Caki2 (cell line): Measurements from ENCODE around the gene CERS5. TPM values are rescaled to one million over a fixed set of nuclear protein-coding genes. Genes with fewer than 3 reads are reported as not detected.
A peak's percentile ranks its signal among the peaks of the same experiment; 100 is the strongest.
"Not testable (repeated sequence)": the region's sequence is repeated elsewhere in the genome, so short reads cannot be mapped to it uniquely, and the experiment has no call there.

ENCODE experiments used
- DNase-seq: peaks from one replicate; pipeline ENCODE4 v3.0.0-alpha.2; 2015; ENCODE audit warnings: low read depth
- in situ Hi-C: cut with HindIII; loops from 2 replicates; pipeline ENCODE4 v1.10.0; 2016; ENCODE audit warnings: low sequenced_read_pairs, low pct_unique_long_range_greater_than_20kb, mixed read lengths
- total RNA-seq: library from RNA; depleted of rRNA; stranded (reverse); fragments of >200 nt; shearing (Covaris generic); gene quantifications from 2 replicates; pipeline ENCODE4 v1.2.3, GENCODE V29; 2014; ENCODE audit warnings: low replicate concordance

CERS5 gene
- total RNA-seq, 1 experiment from 2014 or later, result 47.1 TPM

GRCh38 chr12:50188875-50189575 lies 21.9 kb upstream of the CERS5 start:
- in situ Hi-C loops, result no loop called here

GRCh38 chr12:50188241-50188781 lies 21.1 kb upstream of the CERS5 start:
- in situ Hi-C loops, result no loop called here
- no peak for DNase-seq

More at GRCh38 chr12:50188875-50189575, 21.9 kb upstream of the CERS5 start:
- DNase-seq, result no peak

GRCh38 chr12:50187084-50187900 lies 20.1 kb upstream of the CERS5 start:
- in situ Hi-C loops, result no loop called here
- no peak for DNase-seq

GRCh38 chr12:50186681-50187080 lies 19.5 kb upstream of the CERS5 start:
- DNase-seq, result no peak
- in situ Hi-C loops, result no loop called here

- in situ Hi-C loops, result no loop called here
- DNase-seq, result no peak
Observed at GRCh38 chr12:50185970-50186663, 18.9 kb upstream of the CERS5 start.

- no peak for DNase-seq
- in situ Hi-C loops, result no loop called here
Observed at GRCh38 chr12:50185301-50185895, 18.2 kb upstream of the CERS5 start.

GRCh38 chr12:50184261-50184660 lies 17.1 kb upstream of the CERS5 start:
- DNase-seq, result no peak
- in situ Hi-C loops, result no loop called here

GRCh38 chr12:50182461-50182860 lies 15.3 kb upstream of the CERS5 start:
- in situ Hi-C loops, result no loop called here
- DNase-seq, result peak; percentile 22

GRCh38 chr12:50181691-50182090 lies 14.5 kb upstream of the CERS5 start:
- in situ Hi-C loops, result no loop called here
- no peak for DNase-seq

GRCh38 chr12:50175716-50176026 lies 8.5 kb upstream of the CERS5 start:
- no peak for DNase-seq
- in situ Hi-C loops, result no loop called here

- DNase-seq, result peak; percentile 77
Observed at GRCh38 chr12:50174971-50175715, 8.0 kb upstream of the CERS5 start.

GRCh38 chr12:50166799-50167048 lies 445 bp downstream of the CERS5 start:
- in situ Hi-C loops, result no loop called here
- DNase-seq, result no peak

More at GRCh38 chr12:50174971-50175715, 8.0 kb upstream of the CERS5 start:
- in situ Hi-C loops, result no loop called here

GRCh38 chr12:50164963-50165362 lies 2.2 kb downstream of the CERS5 start:
- no peak for DNase-seq
- in situ Hi-C loops, result no loop called here

- in situ Hi-C loops, result no loop called here
- DNase-seq, result no peak
Observed at GRCh38 chr12:50162230-50162629, 4.9 kb downstream of the CERS5 start.

GRCh38 chr12:50160643-50161042 lies 6.5 kb downstream of the CERS5 start:
- no peak for DNase-seq
- in situ Hi-C loops, result no loop called here

GRCh38 chr12:50157259-50157658 lies 9.9 kb downstream of the CERS5 start:
- in situ Hi-C loops, result loop anchor here (10.0 kb wide), 1 partner anchor 192 kb away; the partner anchor contains the start of gene AQP5
- DNase-seq, result no peak

- no peak for DNase-seq
- in situ Hi-C loops, result loop anchor here (10.0 kb wide), 1 partner anchor 192 kb away; the partner anchor contains the start of gene AQP5
Observed at GRCh38 chr12:50156641-50157040, 10.5 kb downstream of the CERS5 start.

- in situ Hi-C loops, result loop anchor here (10.0 kb wide), 1 partner anchor 190 kb away; the partner anchor contains the start of gene AQP5
- DNase-seq, result not testable (repeated sequence)
Observed at GRCh38 chr12:50154947-50155346, 12.2 kb downstream of the CERS5 start.
